ENCODE results near the gene WNT8B.

Gene WNT8B

DNA sequence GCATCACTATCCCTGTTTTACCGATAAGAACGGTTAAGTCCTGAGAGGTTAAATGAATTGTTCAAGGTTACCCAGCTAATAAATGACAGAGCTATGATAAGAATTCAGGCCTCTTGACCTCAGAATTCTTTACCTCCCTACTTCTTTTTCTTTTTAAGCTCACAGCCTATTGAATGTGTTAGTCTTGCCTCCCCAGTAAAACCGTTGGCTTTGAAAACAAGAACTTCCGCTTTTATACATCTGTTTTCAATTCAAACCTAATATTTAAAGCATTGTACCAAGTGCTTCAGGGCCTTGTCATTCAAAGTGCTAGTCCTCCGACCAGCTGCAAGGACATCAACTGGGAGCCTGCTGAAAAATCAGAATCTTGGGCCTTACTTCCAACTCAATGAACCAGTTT lies 41.3 kb downstream of the WNT8B start:
- no peak overlapping the region for H3K4me3 ChIP-seq (replicated peaks; ENCODE audit: insufficient read depth, low read length)
- peak overlapping the region; percentile 81 for H3K27ac ChIP-seq (replicated peaks)
- H3K27me3 ChIP-seq (ENCODE audit: insufficient read depth, poor library complexity, severe bottlenecking): no peaks in the 10 kb centered on the region
- peak in 1 of 2 experiments; percentile 55 for DNase-seq (ENCODE audit: low read depth in 1 of 2, low spot score in 1 of 2)
- no peak for TF ChIP-seq POLR2AphosphoS5 (IDR thresholded peaks at IDR 0.05; ENCODE audit: low read depth)
- peak; percentile 56; the same call in 1 of the 2 replicates for TF ChIP-seq SPI1 (IDR thresholded peaks at IDR 0.05; ENCODE audit: borderline replicate concordance, low read depth)

GRCh38 chr10:100505164-100505563 lies 42.4 kb downstream of the WNT8B start:
- no peak for TF ChIP-seq GABPA (IDR thresholded peaks at IDR 0.05; ENCODE audit: low read depth)
- no peak for TF ChIP-seq POLR2AphosphoS5 (IDR thresholded peaks at IDR 0.05; ENCODE audit: low read depth)
- TF ChIP-seq SPI1 (IDR thresholded peaks at IDR 0.05; ENCODE audit: borderline replicate concordance, low read depth): no peak
- TF ChIP-seq REST (IDR thresholded peaks at IDR 0.05; ENCODE audit: insufficient replicate concordance, low read depth): no peak
- no peak for TF ChIP-seq CTCF (IDR thresholded peaks at IDR 0.05; ENCODE audit: insufficient read depth, low read length)
- Histone ChIP-seq H3K27ac (replicated peaks) (peak overlapping the region; percentile 81), H3K4me3 (replicated peaks; ENCODE audit: insufficient read depth, low read length) (no peak overlapping the region), H3K27me3 (ENCODE audit: insufficient read depth, poor library complexity, severe bottlenecking) (no peaks in the 10 kb centered on the region)
- no peak for DNase-seq (ENCODE audit: low read depth in 1 of 2, low spot score in 1 of 2)

DNA sequence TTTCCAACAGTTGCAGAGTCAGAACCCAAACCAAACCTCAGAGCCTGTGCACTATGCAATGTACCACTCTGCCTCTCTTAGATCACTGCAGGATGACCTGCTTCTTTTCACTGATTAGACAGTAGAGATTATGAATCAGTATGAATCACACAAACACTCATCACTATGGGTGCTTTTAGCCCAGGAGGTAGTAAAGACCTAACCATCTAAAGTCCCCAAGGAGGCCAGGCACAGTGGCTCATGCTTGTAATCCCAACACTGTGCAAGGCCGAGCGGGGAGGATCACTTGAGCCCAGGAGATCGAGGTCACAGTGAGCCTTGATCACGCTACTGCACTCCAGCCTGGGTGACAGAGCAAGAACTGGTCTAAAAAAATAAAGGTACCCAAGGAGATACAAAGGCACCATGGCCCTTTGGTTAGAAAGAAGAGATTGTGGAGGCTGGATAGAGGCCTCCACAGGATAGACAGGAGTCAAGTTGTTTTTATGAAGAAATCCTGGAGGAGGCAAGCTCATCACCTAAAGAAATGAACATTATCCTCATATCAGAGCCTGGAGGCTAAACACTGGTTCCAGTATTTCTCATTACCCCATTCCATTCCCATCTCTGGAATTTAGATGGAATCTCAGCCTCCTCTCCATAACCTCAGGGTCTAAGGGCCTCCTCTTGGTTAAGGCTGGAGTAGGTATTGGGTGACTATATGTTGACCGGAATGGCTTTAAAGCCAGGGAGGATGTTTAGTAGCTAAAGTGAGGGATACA lies 44.0 kb downstream of the WNT8B start:
- no peak for TF ChIP-seq GABPA (IDR thresholded peaks at IDR 0.05; ENCODE audit: low read depth)
- TF ChIP-seq SPI1 (IDR thresholded peaks at IDR 0.05; ENCODE audit: borderline replicate concordance, low read depth): no peak
- TF ChIP-seq POLR2AphosphoS5 (IDR thresholded peaks at IDR 0.05; ENCODE audit: low read depth): no peak
- TF ChIP-seq CTCF (IDR thresholded peaks at IDR 0.05; ENCODE audit: insufficient read depth, low read length): no peak
- TF ChIP-seq REST (IDR thresholded peaks at IDR 0.05; ENCODE audit: insufficient replicate concordance, low read depth): no peak
- no peak overlapping the region for H3K27ac ChIP-seq (replicated peaks)
- DNase-seq (ENCODE audit: low read depth in 1 of 2, low spot score in 1 of 2): no peak

DNA sequence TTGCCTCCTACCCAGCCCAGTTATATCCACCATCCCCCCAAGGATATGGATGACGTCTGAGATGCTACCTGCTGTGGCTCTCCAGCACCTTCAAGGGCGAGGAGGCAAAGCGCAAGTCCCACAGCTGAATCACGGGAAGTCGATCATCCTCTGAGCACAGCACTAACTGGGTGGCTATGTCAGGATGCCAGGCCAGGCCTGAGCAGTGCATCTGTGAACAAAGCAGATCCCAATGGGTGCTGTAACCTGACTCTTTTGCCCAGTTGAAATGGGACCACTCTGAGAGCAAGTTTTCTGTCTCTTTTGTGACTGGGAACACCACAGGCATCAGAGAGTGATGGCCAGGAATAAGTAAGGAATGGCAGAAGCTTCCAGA lies 44.5 kb downstream of the WNT8B start:
- no peak for TF ChIP-seq CTCF (IDR thresholded peaks at IDR 0.05; ENCODE audit: insufficient read depth, low read length)
- TF ChIP-seq REST (IDR thresholded peaks at IDR 0.05; ENCODE audit: insufficient replicate concordance, low read depth): no peak
- TF ChIP-seq POLR2AphosphoS5 (IDR thresholded peaks at IDR 0.05; ENCODE audit: low read depth): no peak
- TF ChIP-seq GABPA (IDR thresholded peaks at IDR 0.05; ENCODE audit: low read depth): no peak
- TF ChIP-seq SPI1 (IDR thresholded peaks at IDR 0.05; ENCODE audit: borderline replicate concordance, low read depth): no peak
- Histone ChIP-seq H3K27ac (replicated peaks) (no peak overlapping the region), H3K4me3 (replicated peaks; ENCODE audit: insufficient read depth, low read length) (no peak overlapping the region), H3K27me3 (ENCODE audit: insufficient read depth, poor library complexity, severe bottlenecking) (no peaks in the 10 kb centered on the region)
- DNase-seq (ENCODE audit: low read depth in 1 of 2, low spot score in 1 of 2): no peak

More for the DNA sequence above, 44.0 kb downstream of the WNT8B start:
- no peaks in the 10 kb centered on the region for H3K27me3 ChIP-seq (ENCODE audit: insufficient read depth, poor library complexity, severe bottlenecking)
- no peak overlapping the region for H3K4me3 ChIP-seq (replicated peaks; ENCODE audit: insufficient read depth, low read length)

Data from HL-60 (cell line).